ENCODE data around the gene CLUH. TPM values are rescaled to one million over a fixed set of nuclear protein-coding genes. Genes with fewer than 3 reads are reported as not detected.

Gene CLUH
- polyA plus RNA-seq, 2 of the 4 experiments (the other 2 are of a cell fraction): 23.6 to 93.1 TPM

- WGBS (ENCODE audit: missing lambda C conversion rate): 73% methylated on average over 5 of the region's 5 CpGs
- no peak overlapping the region for H3K4me2 ChIP-seq
- no peaks in the 10 kb centered on the region for H3K9me3 ChIP-seq
- no peak overlapping the region for H3K27ac ChIP-seq
- FAIRE-seq: no peak
- TF ChIP-seq PBX3 (IDR thresholded peaks at IDR 0.05): no peak
- TF ChIP-seq SMC3 (IDR thresholded peaks at IDR 0.05): no peak
- no peak for TF ChIP-seq JUN (IDR thresholded peaks at IDR 0.05)
- no peak for TF ChIP-seq NPAS2 (CRISPR knock-in tag; IDR thresholded peaks at IDR 0.05; ENCODE audit: borderline replicate concordance)
- no peak for TF ChIP-seq EHF (CRISPR knock-in tag; IDR thresholded peaks at IDR 0.05)
- no peak for TF ChIP-seq MAX (IDR thresholded peaks at IDR 0.05)
- TF ChIP-seq TP53 (CRISPR knock-in tag; IDR thresholded peaks at IDR 0.05): no peak
- no peak for TF ChIP-seq CHD4 (IDR thresholded peaks at IDR 0.05; ENCODE audit: borderline replicate concordance)
- no peak for TF ChIP-seq HOXA7 (CRISPR knock-in tag; IDR thresholded peaks at IDR 0.05)
- TF ChIP-seq, protein P1, sequence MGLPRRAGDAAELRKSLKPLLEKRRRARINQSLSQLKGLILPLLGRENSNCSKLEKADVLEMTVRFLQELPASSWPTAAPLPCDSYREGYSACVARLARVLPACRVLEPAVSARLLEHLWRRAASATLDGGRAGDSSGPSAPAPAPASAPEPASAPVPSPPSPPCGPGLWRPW (IDR thresholded peaks at IDR 0.05): no peak
- no peak for TF ChIP-seq ATOH8 (CRISPR knock-in tag; IDR thresholded peaks at IDR 0.05; ENCODE audit: low read depth)
- H3K4me3 ChIP-seq: no peak overlapping the region
- no peaks in the 10 kb centered on the region for H3K4me1 ChIP-seq
- ChIA-PET POLR2A (no interaction called here), CTCF (interaction anchor here (1.4 kb wide), 1 partner anchor 10 kb away, joined by 4 read pairs; no protein-coding TSS in a partner anchor)
- ATAC-seq: peak; percentile 30 to 52; a peak in 3 of 6 replicates
- no peak for DNase-seq (ENCODE audit: low read depth in 1 of 2, low spot score in 1 of 2)
These were observed 24.3 kb upstream of the CLUH start for GRCh38 chr17:2735896-2736295.

DNA sequence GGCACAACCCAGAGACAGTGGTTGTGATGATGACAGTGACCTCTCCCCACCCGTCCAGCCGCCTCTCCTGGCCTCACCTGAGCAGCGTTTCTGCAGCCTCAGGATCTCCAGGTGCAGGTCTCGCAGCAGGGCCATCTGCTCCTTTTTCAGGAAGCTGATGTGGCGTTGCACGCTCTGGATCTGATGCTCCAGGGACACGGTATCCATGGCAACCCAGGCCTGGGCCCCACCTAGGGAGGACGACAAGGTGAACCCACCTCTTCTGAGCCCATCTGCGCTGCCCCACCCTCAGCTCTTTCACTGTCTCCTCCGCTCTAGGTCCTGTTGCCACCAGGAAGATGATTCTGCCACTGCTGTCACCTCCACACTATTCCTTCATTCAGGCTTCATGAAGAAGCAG, 23.4 kb upstream of the CLUH start:
- no peak for ATAC-seq
- Histone ChIP-seq H3K4me3 (no peak overlapping the region), H3K4me2 (no peak overlapping the region), H3K4me1 (no peaks in the 10 kb centered on the region), H3K9me3 (no peaks in the 10 kb centered on the region), H3K27ac (no peak overlapping the region)
- ChIA-PET CTCF (interaction anchor here (0.6 to 1.9 kb wide), 3 partner anchors 11 to 457 kb away, joined by 3 to 6 read pairs (median 4); no protein-coding TSS in a partner anchor), POLR2A (no interaction called here)
- DNase-seq (ENCODE audit: low read depth in 1 of 2, low spot score in 1 of 2): no peak
- no peak for FAIRE-seq
- WGBS (ENCODE audit: missing lambda C conversion rate): 52% methylated on average over 10 of the region's 10 CpGs
- TF ChIP-seq CEBPB (IDR thresholded peaks at IDR 0.05) (no peak), CHD2 (IDR thresholded peaks at IDR 0.05; ENCODE audit: low read length, partially characterized antibody) (no peak), KDM1A (IDR thresholded peaks at IDR 0.05; ENCODE audit: low read depth) (no peak), CBX2 (IDR thresholded peaks at IDR 0.05; ENCODE audit: borderline replicate concordance, low read depth) (no peak), TFCP2L1 (CRISPR knock-in tag; IDR thresholded peaks at IDR 0.05) (no peak), JUNB (IDR thresholded peaks at IDR 0.05) (no peak), ATOH8 (CRISPR knock-in tag; IDR thresholded peaks at IDR 0.05; ENCODE audit: low read depth) (no peak), POLR2AphosphoS2 (conservative IDR thresholded peaks at IDR 0.05; ENCODE audit: low read length) (no peak)
- TF ChIP-seq, protein P2, sequence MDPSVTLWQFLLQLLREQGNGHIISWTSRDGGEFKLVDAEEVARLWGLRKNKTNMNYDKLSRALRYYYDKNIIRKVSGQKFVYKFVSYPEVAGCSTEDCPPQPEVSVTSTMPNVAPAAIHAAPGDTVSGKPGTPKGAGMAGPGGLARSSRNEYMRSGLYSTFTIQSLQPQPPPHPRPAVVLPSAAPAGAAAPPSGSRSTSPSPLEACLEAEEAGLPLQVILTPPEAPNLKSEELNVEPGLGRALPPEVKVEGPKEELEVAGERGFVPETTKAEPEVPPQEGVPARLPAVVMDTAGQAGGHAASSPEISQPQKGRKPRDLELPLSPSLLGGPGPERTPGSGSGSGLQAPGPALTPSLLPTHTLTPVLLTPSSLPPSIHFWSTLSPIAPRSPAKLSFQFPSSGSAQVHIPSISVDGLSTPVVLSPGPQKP (IDR thresholded peaks at IDR 0.05; ENCODE audit: low read depth, low read length): no peak

DNA sequence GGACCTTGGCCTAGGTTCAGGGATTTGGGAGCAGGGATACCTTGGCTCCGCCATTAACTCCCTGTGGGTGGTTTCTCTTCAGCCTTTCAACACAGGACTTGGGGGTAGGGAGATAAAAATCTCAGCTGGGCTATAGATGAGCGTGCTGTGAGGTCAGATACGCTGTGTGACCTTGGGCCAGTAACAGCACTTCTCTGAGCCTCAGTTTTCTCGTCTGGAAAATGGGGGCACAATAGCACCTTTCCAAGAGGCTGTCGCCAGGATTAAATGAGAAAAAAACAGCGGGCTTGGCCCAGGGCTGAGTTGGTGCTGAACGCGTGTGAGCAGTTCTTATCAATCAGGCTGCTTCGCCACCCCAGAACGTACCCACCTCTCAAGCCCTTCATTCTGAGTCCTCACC, 20.2 kb upstream of the CLUH start:
- FAIRE-seq: no peak

More for the DNA sequence above, 20.2 kb upstream of the CLUH start:
- ChIA-PET POLR2A (no interaction called here), CTCF (interaction anchor here (1.1 kb wide), 1 partner anchor 57 kb away, joined by 3 read pairs; no protein-coding TSS in a partner anchor)
- ATAC-seq (no peak), DNase-seq (ENCODE audit: low read depth in 1 of 2, low spot score in 1 of 2) (no peak)
- TF ChIP-seq CHD2 (IDR thresholded peaks at IDR 0.05; ENCODE audit: low read length, partially characterized antibody) (no peak), SREBF2 (IDR thresholded peaks at IDR 0.05) (no peak), HDAC2 (IDR thresholded peaks at IDR 0.05) (no peak), CBX8 (IDR thresholded peaks at IDR 0.05) (no peak), EHMT2 (IDR thresholded peaks at IDR 0.05; ENCODE audit: low read depth) (no peak), BHLHE40 (IDR thresholded peaks at IDR 0.05; ENCODE audit: low read depth, low read length) (no peak), NPAS2 (CRISPR knock-in tag; IDR thresholded peaks at IDR 0.05; ENCODE audit: borderline replicate concordance) (no peak), RAD21 (conservative IDR thresholded peaks at IDR 0.05 in 1 of 2, IDR thresholded peaks at IDR 0.05 in 1 of 2) (no peak), EP300 (IDR thresholded peaks at IDR 0.05) (no peak), RCOR1 (IDR thresholded peaks at IDR 0.05; ENCODE audit: low read depth, low read length) (no peak), ZNF302 (CRISPR knock-in tag; IDR thresholded peaks at IDR 0.05) (no peak), ZSCAN20 (CRISPR knock-in tag; IDR thresholded peaks at IDR 0.05) (no peak), CEBPB (IDR thresholded peaks at IDR 0.05) (no peak), RARB (CRISPR knock-in tag; IDR thresholded peaks at IDR 0.05) (no peak), PHF8 (IDR thresholded peaks at IDR 0.05; ENCODE audit: borderline replicate concordance, low read depth) (no peak), MYC (IDR thresholded peaks at IDR 0.05; ENCODE audit: borderline replicate concordance, low read length) (no peak), HOXB5 (CRISPR knock-in tag; IDR thresholded peaks at IDR 0.05) (no peak)
- no peaks in the 10 kb centered on the region for H3K4me1 ChIP-seq
- no peaks in the 10 kb centered on the region for H3K9me3 ChIP-seq
- WGBS (ENCODE audit: missing lambda C conversion rate): 69% methylated on average over 10 of the region's 10 CpGs
- H3K4me3 ChIP-seq: no peak overlapping the region
- H3K4me2 ChIP-seq: no peak overlapping the region
- no peak overlapping the region for H3K27ac ChIP-seq

All from A549 (cell line).